PC-9 (cell line): ENCODE results near the gene SERPIND1. TPM values are rescaled to one million over a fixed set of nuclear protein-coding genes. Genes with fewer than 3 reads are reported as not detected.

Source experiments
- BruUV-seq: library from RNA; stranded (reverse); fragments of 400-500 nt; replicated peaks from 2 replicates; lab custom pipeline; 2021; lab: Mats Ljungman, UMichigan
- CTCF ChIA-PET: fragments of 300-600 bp; sonication (Branson Sonifier 250); formaldehyde crosslinking; loops from one replicate; lab custom pipeline; 2022; ENCODE audit warnings: antibody characterized with exemption; lab: Charles Lee
- POLR2A ChIA-PET: fragments of 300-600 bp; sonication (Branson Sonifier 250); formaldehyde crosslinking; loops from one replicate; lab custom pipeline; 2022; ENCODE audit warnings: antibody characterized with exemption; ENCODE audit not compliant: unreplicated experiment; lab: Charles Lee
- DNase-seq, 2 experiments: peaks; one replicate each; pipeline versions ENCODE4 v3.0.0 to v3.0.0-alpha.2; 2015 to 2022; ENCODE audit warnings: mixed read lengths in 1 of 2
- H2AFZ ChIP-seq: fragments of 200-600 bp; sonication (generic); 2 replicates; pipeline ENCODE4 v1.8.1; 2017; ENCODE audit warnings: antibody characterized with exemption
- H3F3A ChIP-seq: fragments of 200-600 bp; sonication (generic); 2 replicates; pipeline ENCODE4 v1.8.1; 2017; ENCODE audit warnings: antibody characterized with exemption, mild to moderate bottlenecking, low read depth; ENCODE audit not compliant: insufficient read depth
- H3K27ac ChIP-seq: fragments of 200-600 bp; sonication (generic); 2 replicates; pipeline ENCODE4 v1.6.1; 2016; ENCODE audit warnings: mixed run types
- H3K27me3 ChIP-seq: fragments of 200-600 bp; sonication (generic); 2 replicates; pipeline ENCODE4 v1.6.1; 2016; ENCODE audit warnings: low read depth, mixed run types; ENCODE audit not compliant: insufficient read depth
- H3K36me3 ChIP-seq: fragments of 200-600 bp; sonication (generic); 2 replicates; pipeline ENCODE4 v1.6.1; 2016; ENCODE audit warnings: low read depth, mixed run types
- H3K4me1 ChIP-seq: fragments of 200-600 bp; sonication (generic); replicated peaks from 2 replicates; pipeline ENCODE4 v1.6.1; 2016; ENCODE audit warnings: mixed run types; ENCODE audit not compliant: insufficient read depth
- H3K4me2 ChIP-seq: fragments of 200-600 bp; sonication (generic); 2 replicates; pipeline ENCODE4 v1.6.1; 2017; ENCODE audit warnings: mixed run types
- H3K4me3 ChIP-seq: fragments of 200-600 bp; sonication (generic); 2 replicates; pipeline ENCODE4 v1.6.1; 2016; ENCODE audit warnings: mixed run types
- H3K79me2 ChIP-seq: fragments of 200-600 bp; sonication (generic); 2 replicates; pipeline ENCODE4 v1.6.1; 2017; ENCODE audit warnings: low read depth, mixed run types
- H3K9me2 ChIP-seq: fragments of 200-600 bp; sonication (generic); 2 replicates; pipeline ENCODE4 v1.8.1; 2017; ENCODE audit warnings: mild to moderate bottlenecking; ENCODE audit not compliant: insufficient read depth
- H3K9me3 ChIP-seq: fragments of 200-600 bp; sonication (generic); 2 replicates; pipeline ENCODE4 v1.8.1; 2016; ENCODE audit warnings: low read depth; ENCODE audit not compliant: insufficient read depth
- H4K20me1 ChIP-seq: fragments of 200-600 bp; sonication (generic); 2 replicates; pipeline ENCODE4 v1.8.1; 2017; ENCODE audit not compliant: insufficient read depth
- CTCF ChIP-seq: fragments of 200-600 bp; sonication (generic); conservative IDR thresholded peaks from 2 replicates; pipeline ENCODE4 v1.6.1; 2017; ENCODE audit warnings: mixed run types, antibody characterized with exemption, mild to moderate bottlenecking, moderate library complexity
- EZH2 ChIP-seq: fragments of 200-600 bp; sonication (generic); IDR thresholded peaks from 2 replicates; pipeline ENCODE4 v1.8.0; 2017; ENCODE audit warnings: antibody characterized with exemption, low read depth
- intact Hi-C: fragments of 100-400 bp; cut with micrococcal nuclease; formaldehyde crosslinking; loops from one replicate; pipeline ENCODE4 v1.10.0; 2022; ENCODE audit not compliant: unreplicated experiment
- total RNA-seq: library from RNA; stranded (reverse); gene quantifications from 2 replicates; pipeline ENCODE4 v1.2.3, GENCODE V29; 2021

Gene SERPIND1
- total RNA-seq, 1 experiment from 2014 or later, result not detected

- no peak for DNase-seq
- Histone ChIP-seq H3K9me3 (no peaks in the 10 kb centered on the region), H3K36me3 (no peaks in the 10 kb centered on the region), H3K27ac (no peak overlapping the region), H3K4me1 (no peaks in the 10 kb centered on the region), H3K79me2 (no peaks in the 10 kb centered on the region), H3K4me2 (no peak overlapping the region), H3K27me3 (no peaks in the 10 kb centered on the region), H4K20me1 (no peaks in the 10 kb centered on the region), H3K4me3 (no peak overlapping the region), H2AFZ (no peak overlapping the region), H3K9me2 (no peaks in the 10 kb centered on the region), H3F3A (no peaks in the 10 kb centered on the region)
- TF ChIP-seq EZH2, result no peak
- peak; percentile 20; the same call in 1 of the 2 replicates for TF ChIP-seq CTCF
- intact Hi-C loops, result no loop called here
- no TSS peak for BruUV-seq
- ChIA-PET CTCF (no interaction called here), POLR2A (no interaction called here)
Observed at GRCh38 chr22:20758688-20759087, 15.2 kb upstream of the SERPIND1 start.

GRCh38 chr22:20760084-20760483, 13.8 kb upstream of the SERPIND1 start:
- BruUV-seq, result no TSS peak
- ChIA-PET POLR2A (no interaction called here), CTCF (no interaction called here)
- Histone ChIP-seq H4K20me1 (no peaks in the 10 kb centered on the region), H3K79me2 (no peaks in the 10 kb centered on the region), H3K36me3 (0 out of 2 replicates have a peak, but pooled peaks cover 2% of the 10 kb centered on the region), H2AFZ (no peak overlapping the region), H3K9me2 (no peaks in the 10 kb centered on the region), H3K4me3 (no peak overlapping the region), H3K4me2 (no peak overlapping the region), H3K27ac (no peak overlapping the region), H3K9me3 (no peaks in the 10 kb centered on the region), H3K4me1 (no peaks in the 10 kb centered on the region), H3K27me3 (no peaks in the 10 kb centered on the region), H3F3A (no peaks in the 10 kb centered on the region)
- TF ChIP-seq EZH2 (no peak), CTCF (no peak)
- no peak for DNase-seq
- intact Hi-C loops, result no loop called here

- Histone ChIP-seq H3K36me3 (0 out of 2 replicates have a peak, but pooled peaks cover 2% of the 10 kb centered on the region), H3K9me3 (no peaks in the 10 kb centered on the region), H3K79me2 (no peaks in the 10 kb centered on the region), H3K4me2 (no peak overlapping the region), H3K27me3 (no peaks in the 10 kb centered on the region), H3K27ac (no peak overlapping the region), H4K20me1 (no peaks in the 10 kb centered on the region), H3K4me1 (no peaks in the 10 kb centered on the region), H2AFZ (no peak overlapping the region), H3K9me2 (no peaks in the 10 kb centered on the region), H3F3A (no peaks in the 10 kb centered on the region), H3K4me3 (no peak overlapping the region)
- intact Hi-C loops, result no loop called here
- no peak for DNase-seq
- TF ChIP-seq CTCF (no peak), EZH2 (no peak)
- ChIA-PET CTCF (no interaction called here), POLR2A (no interaction called here)
- BruUV-seq, result no TSS peak
Observed at GRCh38 chr22:20761536-20761935, 12.4 kb upstream of the SERPIND1 start.
